ENCODE measurements around the gene FTO. TPM values are rescaled to one million over a fixed set of nuclear protein-coding genes. Genes with fewer than 3 reads are reported as not detected.

FTO gene
- total RNA-seq, 2 experiments from 2014 or later = 48.6 to 53.2 TPM

- no peak overlapping the region for H3K4me3 Mint-ChIP-seq
- CTCF ChIA-PET = interaction anchor here (2.9 kb wide), 1 partner anchor 17 kb away, joined by 12 read pairs; no protein-coding TSS in a partner anchor
- no peak overlapping the region for H3K27ac Mint-ChIP-seq
- no peaks in the 10 kb centered on the region for H3K27me3 Mint-ChIP-seq
- POLR2A ChIA-PET = interaction anchor here (0.5 kb wide), 1 partner anchor 33 kb away, joined by 3 read pairs; no protein-coding TSS in a partner anchor
- no peak for ATAC-seq
- DNase-seq = no peak
- intact Hi-C loops (cut with micrococcal nuclease) = no loop called here
- peaks cover 2% of the 10 kb centered on the region for H3K9me3 Mint-ChIP-seq
- TF ChIP-seq CTCF (IDR thresholded peaks at IDR 0.05) = no peak
- H3K4me1 Mint-ChIP-seq (ENCODE audit: low read depth) = peaks cover 36% of the 10 kb centered on the region
- peaks cover 2% of the 10 kb centered on the region for H3K36me3 Mint-ChIP-seq (ENCODE audit: low read depth)
Observed at GRCh38 chr16:53726625-53727024, 22.7 kb downstream of the FTO start.

- Mint-ChIP-seq H3K27ac (no peak overlapping the region), H3K4me3 (no peak overlapping the region), H3K9me3 (peaks cover 2% of the 10 kb centered on the region), H3K36me3 (ENCODE audit: low read depth) (peaks cover 2% of the 10 kb centered on the region), H3K27me3 (no peaks in the 10 kb centered on the region), H3K4me1 (ENCODE audit: low read depth) (peaks cover 18% of the 10 kb centered on the region)
- no peak for DNase-seq
- intact Hi-C loops (cut with micrococcal nuclease) = no loop called here
- CTCF ChIA-PET = no interaction called here
- POLR2A ChIA-PET = interaction anchor here (0.8 kb wide), 1 partner anchor 102 kb away, joined by 3 read pairs; no protein-coding TSS in a partner anchor
- no peak for TF ChIP-seq CTCF (IDR thresholded peaks at IDR 0.05)
- ATAC-seq = no peak
Observed at GRCh38 chr16:53730693-53731092, 26.7 kb downstream of the FTO start.

- no peak overlapping the region for H3K4me3 Mint-ChIP-seq
- peaks cover 12% of the 10 kb centered on the region for H3K4me1 Mint-ChIP-seq (ENCODE audit: low read depth)
- TF ChIP-seq CTCF (IDR thresholded peaks at IDR 0.05) = no peak
- no peak for DNase-seq
- no peak for ATAC-seq
- H3K36me3 Mint-ChIP-seq (ENCODE audit: low read depth) = peaks cover 2% of the 10 kb centered on the region
- CTCF ChIA-PET = no interaction called here
- intact Hi-C loops (cut with micrococcal nuclease) = no loop called here
- H3K27ac Mint-ChIP-seq = no peak overlapping the region
- peaks cover 2% of the 10 kb centered on the region for H3K9me3 Mint-ChIP-seq
- H3K27me3 Mint-ChIP-seq = no peaks in the 10 kb centered on the region
- POLR2A ChIA-PET = no interaction called here
Observed at GRCh38 chr16:53732296-53732929, 28.5 kb downstream of the FTO start.

- Mint-ChIP-seq H3K4me1 (ENCODE audit: low read depth) (peaks cover 6% of the 10 kb centered on the region), H3K27ac (no peak overlapping the region), H3K27me3 (no peaks in the 10 kb centered on the region), H3K36me3 (ENCODE audit: low read depth) (no peaks in the 10 kb centered on the region), H3K4me3 (no peak overlapping the region), H3K9me3 (no peaks in the 10 kb centered on the region)
- intact Hi-C loops (cut with micrococcal nuclease) = no loop called here
- ATAC-seq (no peak), DNase-seq (no peak)
- ChIA-PET POLR2A (interaction anchor here (1.5 kb wide), 1 partner anchor 23 kb away, joined by 3 read pairs; no protein-coding TSS in a partner anchor), CTCF (interaction anchor here (1.6 kb wide), 1 partner anchor 9 kb away, joined by 6 read pairs; no protein-coding TSS in a partner anchor)
- no peak for TF ChIP-seq CTCF (IDR thresholded peaks at IDR 0.05)
Observed at GRCh38 chr16:53734908-53735307, 31.0 kb downstream of the FTO start.

GRCh38 chr16:53736297-53736696, 32.3 kb downstream of the FTO start:
- no peaks in the 10 kb centered on the region for H3K9me3 Mint-ChIP-seq
- ChIA-PET CTCF (interaction anchor here (1.6 kb wide), 1 partner anchor 7 kb away, joined by 6 read pairs; no protein-coding TSS in a partner anchor), POLR2A (no interaction called here)
- intact Hi-C loops (cut with micrococcal nuclease) = no loop called here
- peaks cover 6% of the 10 kb centered on the region for H3K4me1 Mint-ChIP-seq (ENCODE audit: low read depth)
- ATAC-seq = no peak
- no peak overlapping the region for H3K27ac Mint-ChIP-seq
- no peak for TF ChIP-seq CTCF (IDR thresholded peaks at IDR 0.05)
- H3K4me3 Mint-ChIP-seq = no peak overlapping the region
- no peak for DNase-seq
- H3K27me3 Mint-ChIP-seq = no peaks in the 10 kb centered on the region
- H3K36me3 Mint-ChIP-seq (ENCODE audit: low read depth) = no peaks in the 10 kb centered on the region

All from activated CD8-positive, alpha-beta T cell treated with anti-CD3 and anti-CD28 coated beads for 36 hours (primary cell).